GM23338 (cell line): Measurements from ENCODE around the gene SSTR4. TPM values are rescaled to one million over a fixed set of nuclear protein-coding genes. Genes with fewer than 3 reads are reported as not detected.

ENCODE experiments used
- ATAC-seq: fragments of 200-7000 bp; cut with Tn5 transposase; 3 replicates; pipeline ENCODE4 v1.9.1; 2020
- DNase-seq: peaks from one replicate; pipeline ENCODE4 v3.0.0-alpha.2; 2015; ENCODE audit warnings: low spot score
- H2AFZ ChIP-seq: fragments of 200-600 bp; sonication (generic); 2 replicates; pipeline ENCODE4 v1.8.0; 2016; ENCODE audit warnings: antibody characterized with exemption, mild to moderate bottlenecking, moderate library complexity
- H3F3A ChIP-seq: fragments of 200-600 bp; sonication (generic); replicated peaks from 2 replicates; pipeline ENCODE4 v1.8.0; 2017; ENCODE audit warnings: antibody characterized with exemption, mixed run types, low read depth
- H3K27ac ChIP-seq: fragments of 200-600 bp; sonication (generic); 2 replicates; pipeline ENCODE4 v1.6.1; 2016; ENCODE audit warnings: low read depth
- H3K27me3 ChIP-seq: fragments of 200-600 bp; sonication (generic); 2 replicates; pipeline ENCODE4 v1.8.0; 2016; ENCODE audit warnings: mild to moderate bottlenecking, mixed run types, moderate library complexity; ENCODE audit not compliant: insufficient read depth
- H3K36me3 ChIP-seq: fragments of 200-600 bp; sonication (generic); 2 replicates; pipeline ENCODE4 v1.8.0; 2016; ENCODE audit warnings: mild to moderate bottlenecking; ENCODE audit not compliant: insufficient read depth
- H3K4me1 ChIP-seq: fragments of 200-600 bp; sonication (generic); 2 replicates; pipeline ENCODE4 v1.8.0; 2016; ENCODE audit warnings: mild to moderate bottlenecking, moderate library complexity; ENCODE audit not compliant: insufficient read depth
- H3K4me2 ChIP-seq: fragments of 200-600 bp; sonication (generic); 2 replicates; pipeline ENCODE4 v1.7.1; 2017; ENCODE audit warnings: mixed run types
- H3K4me3 ChIP-seq: fragments of 200-600 bp; sonication (generic); 2 replicates; pipeline ENCODE4 v1.6.1; 2016; ENCODE audit warnings: mixed run types
- H3K79me2 ChIP-seq: fragments of 200-600 bp; sonication (generic); replicated peaks from 2 replicates; pipeline ENCODE4 v1.8.0; 2017; ENCODE audit warnings: mild to moderate bottlenecking; ENCODE audit not compliant: insufficient read depth
- H3K9me2 ChIP-seq: fragments of 200-600 bp; sonication (generic); 2 replicates; pipeline ENCODE4 v1.8.0; 2017; ENCODE audit not compliant: insufficient read depth
- H4K20me1 ChIP-seq: fragments of 200-600 bp; sonication (generic); replicated peaks from 2 replicates; pipeline ENCODE4 v1.8.0; 2017; ENCODE audit warnings: mild to moderate bottlenecking; ENCODE audit not compliant: insufficient read depth
- H3K27ac Mint-ChIP-seq: 2 replicates; pipeline ENCODE4 v1.8.0; 2020; ENCODE audit warnings: inconsistent platforms, mild to moderate bottlenecking, moderate library complexity, mixed read lengths
- H3K27me3 Mint-ChIP-seq: 3 replicates; pipeline ENCODE4 v1.8.0; 2022; ENCODE audit warnings: low read depth, mild to moderate bottlenecking, moderate library complexity, mixed read lengths, inconsistent platforms; ENCODE audit not compliant: insufficient read depth, poor library complexity
- H3K36me3 Mint-ChIP-seq: 3 replicates; pipeline ENCODE4 v1.8.0; 2021; ENCODE audit warnings: low read depth, mild to moderate bottlenecking, inconsistent platforms, moderate library complexity, mixed read lengths
- H3K4me1 Mint-ChIP-seq: 3 replicates; pipeline ENCODE4 v1.8.0; 2020; ENCODE audit warnings: mild to moderate bottlenecking, inconsistent platforms, mixed read lengths
- H3K4me3 Mint-ChIP-seq: 3 replicates; pipeline ENCODE4 v1.8.0; 2021; ENCODE audit warnings: moderate library complexity, mild to moderate bottlenecking, inconsistent platforms, mixed read lengths
- H3K9me3 Mint-ChIP-seq: 3 replicates; pipeline ENCODE4 v1.8.0; 2020; ENCODE audit warnings: moderate library complexity, mild to moderate bottlenecking, inconsistent platforms, mixed read lengths
- CREB1 ChIP-seq: fragments of 250-450 bp; sonication (Bioruptor Pico); IDR thresholded peaks from 2 replicates; pipeline ENCODE4 v1.5.0; 2020; ENCODE audit warnings: low read depth, mild to moderate bottlenecking, moderate library complexity
- CTCF ChIP-seq, 2 experiments: fragments of 200-600 bp in 1 of 2; sonication (generic) in 1 of 2; conservative IDR thresholded peaks; 2 replicates each; pipeline versions ENCODE4 v1.5.1 to v1.6.1; 2016 to 2017; ENCODE audit warnings: antibody characterized with exemption in 2 of 2, low read depth in 2 of 2, mild to moderate bottlenecking in 2 of 2, moderate library complexity in 1 of 2
- ETS1 ChIP-seq: IDR thresholded peaks from 2 replicates; pipeline ENCODE4 v1.6.1; 2016; ENCODE audit warnings: antibody characterized with exemption
- EZH2phosphoT487 ChIP-seq: fragments of 200-600 bp; sonication (generic); IDR thresholded peaks from one replicate; pipeline ENCODE4 v1.8.1; 2018; ENCODE audit warnings: antibody characterized with exemption; ENCODE audit not compliant: unreplicated experiment
- JUNB ChIP-seq: IDR thresholded peaks from one replicate; pipeline ENCODE4 v1.6.1; 2016; ENCODE audit warnings: antibody characterized with exemption; ENCODE audit not compliant: unreplicated experiment
- NANOG ChIP-seq: IDR thresholded peaks from 2 replicates; pipeline ENCODE4 v1.6.1; 2016; ENCODE audit warnings: antibody characterized with exemption, borderline replicate concordance
- POLR2AphosphoS5 ChIP-seq: IDR thresholded peaks from 2 replicates; pipeline ENCODE4 v1.6.1; 2016; ENCODE audit warnings: antibody characterized with exemption, low read depth
- REST ChIP-seq: IDR thresholded peaks from one replicate; pipeline ENCODE4 v1.6.1; 2018; ENCODE audit warnings: antibody characterized with exemption; ENCODE audit not compliant: unreplicated experiment
- STAT1 ChIP-seq: IDR thresholded peaks from one replicate; pipeline ENCODE4 v1.6.1; 2016; ENCODE audit warnings: antibody characterized with exemption; ENCODE audit not compliant: unreplicated experiment
- ZNF331 ChIP-seq: fragments of 250-450 bp; sonication (Bioruptor Pico); IDR thresholded peaks from 2 replicates; pipeline ENCODE4 v1.5.0; 2020; ENCODE audit warnings: low read depth, mild to moderate bottlenecking, moderate library complexity
- polyA plus RNA-seq: library from polyadenylated mRNA; unstranded; fragments of >200 nt; fragmentation: Nextera tagmentation; extraction: Ambion mirVana; gene quantifications from 2 replicates; pipeline ENCODE4 v1.2.1, GENCODE V29; 2016
- total RNA-seq: library from RNA; depleted of rRNA; stranded (reverse); fragments of >200 nt; shearing (Covaris generic); gene quantifications from 2 replicates; pipeline ENCODE4 v1.2.3, GENCODE V29; 2014

The SSTR4 gene
- total and polyA plus RNA-seq, 2 experiments from 2014 or later: not detected

DNA sequence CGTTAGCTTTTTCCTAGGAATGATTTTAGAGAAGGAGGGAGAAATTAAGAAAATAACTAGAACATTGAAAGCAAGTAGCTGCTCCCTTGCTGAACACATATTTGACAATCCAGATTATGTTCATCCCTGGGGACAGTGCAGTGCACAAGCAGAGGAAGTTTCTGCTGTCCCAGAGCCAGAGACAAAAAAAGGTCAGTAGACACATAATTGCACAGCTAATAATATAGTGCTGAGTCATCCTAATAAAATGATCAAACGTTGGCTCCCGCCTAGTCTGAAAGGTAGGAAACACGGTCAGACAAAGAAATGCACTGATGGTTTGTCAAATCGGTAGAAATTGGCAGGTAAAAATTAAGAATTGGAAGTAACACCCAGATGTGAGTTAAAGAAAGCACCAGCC lies 21.7 kb upstream of the SSTR4 start (continued):
- no peak for TF ChIP-seq REST
- no peak for TF ChIP-seq EZH2phosphoT487

- H3K27ac Mint-ChIP-seq: no peak overlapping the region
- H3K4me1 Mint-ChIP-seq: no peaks in the 10 kb centered on the region
- H3K9me3 Mint-ChIP-seq: no peaks in the 10 kb centered on the region; the same call in 2 of the 3 replicates
- ATAC-seq: no peak
- H3K4me3 Mint-ChIP-seq: no peak overlapping the region
- Histone ChIP-seq H3K36me3 (no peaks in the 10 kb centered on the region), H3K4me3 (no peak overlapping the region), H3K79me2 (no peaks in the 10 kb centered on the region), H3K4me1 (no peaks in the 10 kb centered on the region), H3K9me2 (no peaks in the 10 kb centered on the region), H3K27me3 (no peaks in the 10 kb centered on the region), H2AFZ (no peak overlapping the region), H4K20me1 (no peaks in the 10 kb centered on the region), H3K4me2 (no peak overlapping the region), H3F3A (no peaks in the 10 kb centered on the region), H3K27ac (no peak overlapping the region)
- H3K27me3 Mint-ChIP-seq: no peaks in the 10 kb centered on the region
- no peak for DNase-seq
- no peaks in the 10 kb centered on the region for H3K36me3 Mint-ChIP-seq
- TF ChIP-seq ETS1 (no peak), POLR2AphosphoS5 (no peak), EZH2phosphoT487 (no peak), NANOG (no peak), JUNB (no peak), CREB1 (no peak), REST (no peak), STAT1 (no peak), CTCF (conservative IDR thresholded peaks at IDR 0.05; ENCODE audit: low read depth in 2 of 2) (no peak), ZNF331 (CRISPR knock-in tag) (no peak)
Observed at GRCh38 chr20:23017516-23017915, 17.6 kb upstream of the SSTR4 start.
